KMS-11 (cell line): ENCODE data around the gene AMOTL1.

ENCODE experiments used
- H2AFZ ChIP-seq: fragments of 200-600 bp; sonication (generic); 2 replicates; pipeline ENCODE4 v1.6.1; 2016; ENCODE audit warnings: antibody characterized with exemption, mixed run types, low read depth
- H3K27ac ChIP-seq: fragments of 200-600 bp; sonication (generic); 2 replicates; pipeline ENCODE4 v1.6.1; 2016; ENCODE audit warnings: mild to moderate bottlenecking, mixed run types
- H3K27me3 ChIP-seq: fragments of 200-600 bp; sonication (generic); 2 replicates; pipeline ENCODE4 v1.6.1; 2017; ENCODE audit warnings: mild to moderate bottlenecking, low read depth, mixed run types, moderate library complexity; ENCODE audit not compliant: insufficient read depth
- H3K36me3 ChIP-seq: fragments of 200-600 bp; sonication (generic); 2 replicates; pipeline ENCODE4 v1.6.1; 2017; ENCODE audit warnings: mild to moderate bottlenecking, mixed run types; ENCODE audit not compliant: insufficient read depth
- H3K4me1 ChIP-seq: fragments of 200-600 bp; sonication (generic); 2 replicates; pipeline ENCODE4 v1.6.1; 2016; ENCODE audit warnings: mild to moderate bottlenecking, low read depth, mixed run types; ENCODE audit not compliant: poor library complexity, severe bottlenecking
- H3K4me2 ChIP-seq: fragments of 200-600 bp; sonication (generic); 2 replicates; pipeline ENCODE4 v1.7.0; 2016; ENCODE audit warnings: mild to moderate bottlenecking, mixed run types
- H3K4me3 ChIP-seq: fragments of 200-600 bp; sonication (generic); IDR thresholded peaks from 2 replicates; pipeline ENCODE4 v1.6.1; 2017; ENCODE audit warnings: low read depth, low read length, mixed read lengths; ENCODE audit not compliant: insufficient read depth
- H3K79me2 ChIP-seq: fragments of 200-600 bp; sonication (generic); 2 replicates; pipeline ENCODE4 v1.6.1; 2016; ENCODE audit warnings: low read depth, mixed run types; ENCODE audit not compliant: insufficient read depth
- H3K9ac ChIP-seq: fragments of 200-600 bp; sonication (generic); 2 replicates; pipeline ENCODE4 v1.6.1; 2016; ENCODE audit warnings: mild to moderate bottlenecking, mixed run types
- H4K20me1 ChIP-seq: fragments of 200-600 bp; sonication (generic); 2 replicates; pipeline ENCODE4 v1.6.1; 2016; ENCODE audit warnings: mild to moderate bottlenecking, mixed run types; ENCODE audit not compliant: insufficient read depth
- CTCF ChIP-seq: fragments of 200-600 bp; sonication (generic); conservative IDR thresholded peaks from 2 replicates; pipeline ENCODE4 v1.6.1; 2017; ENCODE audit warnings: low read depth, mild to moderate bottlenecking, antibody characterized with exemption, low read length, moderate library complexity, mixed read lengths

AMOTL1 gene

GRCh38 chr11:94866231-94866822 lies 98.2 kb downstream of the AMOTL1 start:
- H3K9ac ChIP-seq, result no peak overlapping the region
- no peak for TF ChIP-seq CTCF
- no peaks in the 10 kb centered on the region for H3K79me2 ChIP-seq

GRCh38 chr11:94866936-94867795 lies 99.0 kb downstream of the AMOTL1 start:
- H3K36me3 ChIP-seq, result no peaks in the 10 kb centered on the region
- H3K27me3 ChIP-seq, result no peaks in the 10 kb centered on the region
- H3K27ac ChIP-seq, result no peak overlapping the region
- no peak for TF ChIP-seq CTCF
- no peak overlapping the region for H3K4me3 ChIP-seq
- no peak overlapping the region for H3K4me2 ChIP-seq
- H3K79me2 ChIP-seq, result no peaks in the 10 kb centered on the region
- H4K20me1 ChIP-seq, result no peaks in the 10 kb centered on the region
- no peaks in the 10 kb centered on the region for H3K4me1 ChIP-seq
- H3K9ac ChIP-seq, result no peak overlapping the region
- no peak overlapping the region for H2AFZ ChIP-seq

More at GRCh38 chr11:94866231-94866822, 98.2 kb downstream of the AMOTL1 start:
- H3K4me3 ChIP-seq, result no peak overlapping the region
- no peaks in the 10 kb centered on the region for H3K4me1 ChIP-seq
- no peaks in the 10 kb centered on the region for H4K20me1 ChIP-seq
- H2AFZ ChIP-seq, result no peak overlapping the region
- H3K27ac ChIP-seq, result no peak overlapping the region
- no peaks in the 10 kb centered on the region for H3K27me3 ChIP-seq
- no peaks in the 10 kb centered on the region for H3K36me3 ChIP-seq
- no peak overlapping the region for H3K4me2 ChIP-seq

GRCh38 chr11:94868468-94868867 lies 100.3 kb downstream of the AMOTL1 start:
- Histone ChIP-seq H3K27ac (no peak overlapping the region), H3K9ac (no peak overlapping the region), H3K4me2 (no peak overlapping the region), H4K20me1 (no peaks in the 10 kb centered on the region), H3K4me3 (no peak overlapping the region), H3K36me3 (no peaks in the 10 kb centered on the region), H3K79me2 (no peaks in the 10 kb centered on the region), H2AFZ (no peak overlapping the region), H3K4me1 (no peaks in the 10 kb centered on the region), H3K27me3 (no peaks in the 10 kb centered on the region)
- TF ChIP-seq CTCF, result no peak

- Histone ChIP-seq H3K27me3 (no peaks in the 10 kb centered on the region), H2AFZ (no peak overlapping the region), H3K9ac (no peak overlapping the region), H3K27ac (no peak overlapping the region), H3K36me3 (no peaks in the 10 kb centered on the region), H3K4me2 (no peak overlapping the region), H3K4me3 (no peak overlapping the region), H4K20me1 (no peaks in the 10 kb centered on the region), H3K4me1 (no peaks in the 10 kb centered on the region), H3K79me2 (no peaks in the 10 kb centered on the region)
- TF ChIP-seq CTCF, result no peak
Observed at GRCh38 chr11:94869186-94869585, 101.0 kb downstream of the AMOTL1 start.
